Occipital lobe (tissue), 2 donors: ENCODE data around the gene MYPOP. TPM values are rescaled to one million over a fixed set of nuclear protein-coding genes. Genes with fewer than 3 reads are reported as not detected.
A peak's percentile ranks its signal among the peaks of the same experiment; 100 is the strongest.

ENCODE experiments used
- DNase-seq: peaks from one replicate; lab custom pipeline; 2025; lab: John Stamatoyannopoulos, UW
- total RNA-seq: library from RNA; depleted of rRNA; stranded (reverse); fragments of >200 nt; gene quantifications from one replicate; pipeline ENCODE4 v1.2.3, GENCODE V29; 2014

The MYPOP gene
- total RNA-seq, 1 donor from 2014 or later = 0.78 TPM

GRCh38 chr19:45864629-45865082 is 37.8 kb downstream of the MYPOP start:
- DNase-seq = no peak

GRCh38 chr19:45863840-45864628 is 38.4 kb downstream of the MYPOP start, which contains the start of gene FOXA3:
TSS of gene FOXA3 (plus strand) at chr19:45864326. CDS start at chr19:45864457, 131 bp downstream.
- no peak for DNase-seq

GRCh38 chr19:45863335-45863839 is 39.0 kb downstream of the MYPOP start:
- no peak for DNase-seq

GRCh38 chr19:45862564-45863334 is 39.7 kb downstream of the MYPOP start, which contains the start of gene SYMPK:
TSS of gene SYMPK (minus strand) at chr19:45863147. CDS start at chr19:45854495, 8,652 bp downstream.
- DNase-seq = peak; percentile 99

GRCh38 chr19:45862271-45862563 is 40.2 kb downstream of the MYPOP start:
- no peak for DNase-seq

GRCh38 chr19:45860359-45861259 is 41.8 kb downstream of the MYPOP start:
- no peak for DNase-seq

- DNase-seq = no peak
Observed at GRCh38 chr19:45854167-45854778, 48.1 kb downstream of the MYPOP start.

- no peak for DNase-seq
Observed at GRCh38 chr19:45852983-45853382, 49.4 kb downstream of the MYPOP start.

- no peak for DNase-seq
Observed at GRCh38 chr19:45852145-45852750, 50.2 kb downstream of the MYPOP start.

GRCh38 chr19:45848922-45849321 is 53.5 kb downstream of the MYPOP start:
- DNase-seq = no peak

GRCh38 chr19:45847663-45848062 is 54.8 kb downstream of the MYPOP start:
- no peak for DNase-seq

- DNase-seq = no peak
Observed at GRCh38 chr19:45842198-45842597, 60.2 kb downstream of the MYPOP start.

Other genes starting within 250 kb of the MYPOP start
- not detected for gene GIPR, start 234.4 kb downstream of the MYPOP start, total RNA-seq
- 108 TPM for gene SNRPD2, start 210.7 kb downstream of the MYPOP start, total RNA-seq
- gene QPCTL, start 209.9 kb downstream of the MYPOP start, total RNA-seq = 8.0 TPM
- gene FBXO46, start 171.7 kb downstream of the MYPOP start, total RNA-seq = 11.4 TPM
- not detected for gene MEIOSIN, start 169.2 kb downstream of the MYPOP start, total RNA-seq
- gene SIX5, start 133.4 kb downstream of the MYPOP start, total RNA-seq = 1.2 TPM
- 16.7 TPM for gene DMPK, start 120.1 kb downstream of the MYPOP start, total RNA-seq
- gene DMWD, start 109.8 kb downstream of the MYPOP start, total RNA-seq = 41.0 TPM
- 0.16 TPM for gene RSPH6A, start 87.3 kb downstream of the MYPOP start, total RNA-seq
- gene SYMPK, start 39.5 kb downstream of the MYPOP start, total RNA-seq = 16.4 TPM
- gene FOXA3, start 38.3 kb downstream of the MYPOP start, total RNA-seq = not detected
- gene IRF2BP1, start 16.5 kb downstream of the MYPOP start, total RNA-seq = 32.1 TPM
- not detected for gene NANOS2, start 12.2 kb upstream of the MYPOP start, total RNA-seq
- gene NOVA2, start 71.3 kb upstream of the MYPOP start, total RNA-seq = 9.4 TPM
- gene CCDC61, start 92.9 kb upstream of the MYPOP start, total RNA-seq = 5.8 TPM
- not detected for gene PGLYRP1, start 120.4 kb upstream of the MYPOP start, total RNA-seq
- 1.6 TPM for gene IGFL4, start 138.4 kb upstream of the MYPOP start, total RNA-seq
- gene IGFL3, start 222.1 kb upstream of the MYPOP start, total RNA-seq = not detected
- gene IGFL2, start 245.6 kb upstream of the MYPOP start, total RNA-seq = 0.31 TPM